ENCODE data around the gene DUOX2.

DUOX2 gene

GRCh38 chr15:45114076-45114750 is at the start of gene DUOX2, which contains the start of gene DUOXA2:
Gene DUOX2 (minus strand): TSS chr15:45114172. CDS start chr15:45113411, 761 bp downstream.
Gene DUOXA2 (plus strand): TSS chr15:45114326. CDS start chr15:45114606, 280 bp downstream.
- no peak for DNase-seq (ENCODE audit: low read depth)

- DNase-seq (ENCODE audit: low read depth) = no peak
These were observed 49.5 kb upstream of the DUOX2 start for GRCh38 chr15:45163508-45163856.

GRCh38 chr15:45162771-45163507 is 49.0 kb upstream of the DUOX2 start:
- peak; percentile 59 for DNase-seq (ENCODE audit: low read depth)

GRCh38 chr15:45161666-45162065 is 47.7 kb upstream of the DUOX2 start:
- DNase-seq (ENCODE audit: low read depth) = no peak

GRCh38 chr15:45157974-45158373 is 44.0 kb upstream of the DUOX2 start:
- no peak for DNase-seq (ENCODE audit: low read depth)

- no peak for DNase-seq (ENCODE audit: low read depth)
These were observed 42.9 kb upstream of the DUOX2 start for GRCh38 chr15:45156744-45157455.

- no peak for DNase-seq (ENCODE audit: low read depth)
These were observed 41.8 kb upstream of the DUOX2 start for GRCh38 chr15:45155739-45156138.

GRCh38 chr15:45151998-45152828 is 38.2 kb upstream of the DUOX2 start:
- no peak for DNase-seq (ENCODE audit: low read depth)

- DNase-seq (ENCODE audit: low read depth) = no peak
These were observed 37.0 kb upstream of the DUOX2 start for GRCh38 chr15:45150997-45151396.

- no peak for DNase-seq (ENCODE audit: low read depth)
These were observed 36.5 kb upstream of the DUOX2 start for GRCh38 chr15:45150481-45150880.

- no peak for DNase-seq (ENCODE audit: low read depth)
These were observed 35.1 kb upstream of the DUOX2 start for GRCh38 chr15:45149060-45149459.

- no peak for DNase-seq (ENCODE audit: low read depth)
These were observed 34.4 kb upstream of the DUOX2 start for GRCh38 chr15:45148076-45149059.

- DNase-seq (ENCODE audit: low read depth) = no peak
These were observed 33.6 kb upstream of the DUOX2 start for GRCh38 chr15:45147606-45148005.

GRCh38 chr15:45146405-45146804 is 32.4 kb upstream of the DUOX2 start:
- no peak for DNase-seq (ENCODE audit: low read depth)

GRCh38 chr15:45144775-45145174 is 30.8 kb upstream of the DUOX2 start:
- no peak for DNase-seq (ENCODE audit: low read depth)

- DNase-seq (ENCODE audit: low read depth) = no peak
These were observed 30.0 kb upstream of the DUOX2 start for GRCh38 chr15:45143946-45144345.

GRCh38 chr15:45143056-45143455 is 29.1 kb upstream of the DUOX2 start:
- DNase-seq (ENCODE audit: low read depth) = no peak

GRCh38 chr15:45141386-45141785 is 27.4 kb upstream of the DUOX2 start:
- no peak for DNase-seq (ENCODE audit: low read depth)

- DNase-seq (ENCODE audit: low read depth) = no peak
These were observed 26.7 kb upstream of the DUOX2 start for GRCh38 chr15:45140557-45141250.

- DNase-seq (ENCODE audit: low read depth) = no peak
These were observed 25.8 kb upstream of the DUOX2 start for GRCh38 chr15:45139770-45140169.

Measured in CMK (cell line).